Mesendoderm (in vitro differentiated cells): ENCODE data around the gene EMILIN1. TPM values are rescaled to one million over a fixed set of nuclear protein-coding genes. Genes with fewer than 3 reads are reported as not detected.

Experiments
- DNase-seq: peaks from one replicate; pipeline ENCODE4 v3.0.0; 2013
- H2AK5ac ChIP-seq: 2 replicates; pipeline ENCODE4 v1.6.1; 2013; ENCODE audit warnings: low read length, inconsistent platforms
- H2BK120ac ChIP-seq: 2 replicates; pipeline ENCODE4 v1.6.1; 2013; ENCODE audit warnings: low read depth, mild to moderate bottlenecking, low read length, moderate library complexity, mixed read lengths
- H2BK15ac ChIP-seq: replicated peaks from 2 replicates; pipeline ENCODE4 v1.6.1; 2013; ENCODE audit warnings: low read depth, mild to moderate bottlenecking, moderate library complexity
- H2BK5ac ChIP-seq: 2 replicates; pipeline ENCODE4 v1.6.1; 2013; ENCODE audit warnings: low read length, inconsistent platforms
- H3K18ac ChIP-seq: 2 replicates; pipeline ENCODE4 v1.6.1; 2013; ENCODE audit warnings: mild to moderate bottlenecking, low read length, mixed read lengths
- H3K23ac ChIP-seq: one replicate; pipeline ENCODE4 v1.6.1; 2013; ENCODE audit warnings: low read length
- H3K27ac ChIP-seq: 2 replicates; pipeline ENCODE4 v1.5.1; 2013; ENCODE audit warnings: low read depth, mild to moderate bottlenecking, inconsistent platforms, low read length, moderate library complexity
- H3K27me3 ChIP-seq: 2 replicates; pipeline ENCODE4 v1.6.1; 2013; ENCODE audit warnings: low read length, control low read depth, mild to moderate bottlenecking, inconsistent platforms; ENCODE audit not compliant: insufficient read depth, poor library complexity
- H3K36me3 ChIP-seq: 2 replicates; pipeline ENCODE4 v1.6.1; 2013; ENCODE audit warnings: low read length, inconsistent platforms; ENCODE audit not compliant: control insufficient read depth, insufficient read depth
- H3K4ac ChIP-seq: one replicate; pipeline ENCODE4 v1.6.1; 2013; ENCODE audit warnings: low read depth, mild to moderate bottlenecking, low read length, moderate library complexity
- H3K4me1 ChIP-seq: 2 replicates; pipeline ENCODE4 v1.6.1; 2013; ENCODE audit warnings: low read depth, low read length, inconsistent platforms; ENCODE audit not compliant: control insufficient read depth
- H3K4me2 ChIP-seq: 2 replicates; pipeline ENCODE4 v1.6.1; 2013; ENCODE audit warnings: low read length
- H3K4me3 ChIP-seq: 2 replicates; pipeline ENCODE4 v1.5.1; 2013; ENCODE audit warnings: mild to moderate bottlenecking, low read length
- H3K56ac ChIP-seq: one replicate; pipeline ENCODE4 v1.6.1; 2013; ENCODE audit warnings: low read length
- H3K79me1 ChIP-seq: 2 replicates; pipeline ENCODE4 v1.6.1; 2013; ENCODE audit warnings: low read length, inconsistent platforms
- H3K79me2 ChIP-seq: 2 replicates; pipeline ENCODE4 v1.6.1; 2013; ENCODE audit warnings: mild to moderate bottlenecking, low read length; ENCODE audit not compliant: control insufficient read depth, insufficient read depth
- H3K9ac ChIP-seq: 2 replicates; pipeline ENCODE4 v1.6.1; 2013; ENCODE audit warnings: low read length, inconsistent platforms
- H4K5ac ChIP-seq: one replicate; pipeline ENCODE4 v1.6.1; 2013; ENCODE audit warnings: low read length
- H4K8ac ChIP-seq: one replicate; pipeline ENCODE4 v1.6.1; 2013; ENCODE audit warnings: low read depth, mild to moderate bottlenecking, control low read depth, low read length, moderate library complexity
- WGBS: extraction: QIAGEN DNeasy Blood & Tissue Kit; methylation state at CpG from one replicate; pipeline ENCODE4 v1.1.7; 2013; ENCODE audit warnings: low lambda C conversion rate, missing lambda C conversion rate; ENCODE audit not compliant: insufficient coverage; ENCODE audit errors: extremely low coverage; 5-methylcytosine and 5-hydroxymethylcytosine counted together
- polyA plus RNA-seq, 2 experiments: library from polyadenylated mRNA; stranded (reverse); fragments of 200-250 nt; gene quantifications; one replicate each; pipeline ENCODE4 v1.2.3, GENCODE V29; 2013

The EMILIN1 gene
- 3.4 TPM for polyA plus RNA-seq (2013, experiment 1 of 2)
- polyA plus RNA-seq (2013, experiment 2 of 2) = 3.3 TPM

- peak within 1 kb of the TSS; percentile 63 for H3K4ac ChIP-seq
- no peak within 1 kb of the TSS for H2AK5ac ChIP-seq
- no peak within 1 kb of the TSS for H3K4me3 ChIP-seq
- H2BK5ac ChIP-seq = no peak within 1 kb of the TSS
- peak; percentile 19 for DNase-seq
- peak within 1 kb of the TSS; percentile 52 for H3K9ac ChIP-seq
- no peaks in the 10 kb centered on the region for H3K36me3 ChIP-seq
- H3K4me1 ChIP-seq = peaks cover 2% of the 10 kb centered on the region
- no CpG with 5 or more reads among the region's 41 CpGs for WGBS
- H3K27ac ChIP-seq = no peak within 1 kb of the TSS
- no peak within 1 kb of the TSS for H3K4me2 ChIP-seq
- H3K23ac ChIP-seq = peak within 1 kb of the TSS; percentile 59
- no peak within 1 kb of the TSS for H2BK120ac ChIP-seq
- H2BK15ac ChIP-seq = no peak within 1 kb of the TSS
- H3K79me1 ChIP-seq = no peaks in the 10 kb centered on the region
- no peaks in the 10 kb centered on the region for H3K79me2 ChIP-seq
- H4K8ac ChIP-seq = no peak within 1 kb of the TSS
- H4K5ac ChIP-seq = no peak within 1 kb of the TSS
- H3K18ac ChIP-seq = peak within 1 kb of the TSS; percentile 3
- no peaks in the 10 kb centered on the region for H3K27me3 ChIP-seq
- H3K56ac ChIP-seq = peak within 1 kb of the TSS; percentile 52
These were observed at the start of gene EMILIN1 for GRCh38 chr2:27078267-27079194. Gene EMILIN1, plus strand, starts transcription at chr2:27078615. Its CDS starts 451 bp downstream, at chr2:27079066.

DNA sequence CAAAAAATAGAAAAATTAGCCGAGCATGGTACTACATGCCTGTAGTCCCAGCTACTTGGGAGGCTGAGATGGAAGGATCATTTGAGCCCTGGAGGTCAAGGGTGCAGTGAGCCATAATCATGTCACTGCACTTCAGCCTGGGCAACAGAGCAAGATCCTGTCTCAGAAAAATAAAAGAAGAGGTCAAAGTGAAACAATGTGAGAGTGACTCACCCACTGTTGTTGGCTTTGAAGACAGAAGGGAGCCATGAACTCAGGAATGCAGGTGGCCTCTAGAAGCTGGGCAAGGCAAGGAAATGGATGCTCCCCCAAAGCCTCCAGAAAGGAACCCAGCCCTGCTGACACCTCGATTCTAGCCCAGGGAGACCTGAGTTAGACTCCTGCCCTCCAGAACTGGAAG, 49.4 kb upstream of the EMILIN1 start:
- H3K27ac ChIP-seq = no peak overlapping the region
- H3K18ac ChIP-seq = no peak overlapping the region
- no peak overlapping the region for H2BK5ac ChIP-seq
- H2BK15ac ChIP-seq = no peak overlapping the region
- no peaks in the 10 kb centered on the region for H3K27me3 ChIP-seq
- H3K4me3 ChIP-seq = no peak overlapping the region
- H3K23ac ChIP-seq = no peak overlapping the region
- no peak overlapping the region for H2AK5ac ChIP-seq
- H3K4ac ChIP-seq = no peak overlapping the region
- H3K79me1 ChIP-seq = peaks cover 9% of the 10 kb centered on the region
- H4K5ac ChIP-seq = no peak overlapping the region
- peaks cover 10% of the 10 kb centered on the region for H3K79me2 ChIP-seq
- no CpG with 5 or more reads among the region's 2 CpGs for WGBS
- H3K56ac ChIP-seq = no peak overlapping the region
- peaks cover 2% of the 10 kb centered on the region for H3K4me1 ChIP-seq
- DNase-seq = no peak
- no peaks in the 10 kb centered on the region for H3K36me3 ChIP-seq
- no peak overlapping the region for H3K9ac ChIP-seq
- no peak overlapping the region for H4K8ac ChIP-seq
- H3K4me2 ChIP-seq = no peak overlapping the region
- H2BK120ac ChIP-seq = no peak overlapping the region

- Histone ChIP-seq H2BK15ac (no peak within 1 kb of the TSS), H3K56ac (peak within 1 kb of the TSS; percentile 96), H3K4me3 (peak within 1 kb of the TSS; percentile 93), H3K18ac (peak within 1 kb of the TSS; percentile 29), H3K4me2 (peak within 1 kb of the TSS; percentile 81), H4K5ac (no peak within 1 kb of the TSS), H2AK5ac (peak within 1 kb of the TSS; percentile 9), H3K27me3 (no peaks in the 10 kb centered on the region), H3K79me1 (peaks cover 12% of the 10 kb centered on the region), H4K8ac (no peak within 1 kb of the TSS), H3K23ac (no peak within 1 kb of the TSS), H3K27ac (no peak within 1 kb of the TSS), H3K36me3 (peaks cover 6% of the 10 kb centered on the region), H2BK120ac (no peak within 1 kb of the TSS), H2BK5ac (no peak within 1 kb of the TSS), H3K4me1 (peaks cover 3% of the 10 kb centered on the region), H3K79me2 (peaks cover 11% of the 10 kb centered on the region), H3K9ac (peak within 1 kb of the TSS; percentile 95), H3K4ac (peak within 1 kb of the TSS; percentile 49)
- WGBS = no CpG with 5 or more reads among the region's 76 CpGs
- peak; percentile 91 for DNase-seq
These were observed 45.7 kb upstream of the EMILIN1 start, which contains the start of gene TMEM214 for GRCh38 chr2:27032495-27033252. Gene TMEM214, plus strand, starts transcription at chr2:27032965. Its CDS starts 51 bp downstream, at chr2:27033016.

DNA sequence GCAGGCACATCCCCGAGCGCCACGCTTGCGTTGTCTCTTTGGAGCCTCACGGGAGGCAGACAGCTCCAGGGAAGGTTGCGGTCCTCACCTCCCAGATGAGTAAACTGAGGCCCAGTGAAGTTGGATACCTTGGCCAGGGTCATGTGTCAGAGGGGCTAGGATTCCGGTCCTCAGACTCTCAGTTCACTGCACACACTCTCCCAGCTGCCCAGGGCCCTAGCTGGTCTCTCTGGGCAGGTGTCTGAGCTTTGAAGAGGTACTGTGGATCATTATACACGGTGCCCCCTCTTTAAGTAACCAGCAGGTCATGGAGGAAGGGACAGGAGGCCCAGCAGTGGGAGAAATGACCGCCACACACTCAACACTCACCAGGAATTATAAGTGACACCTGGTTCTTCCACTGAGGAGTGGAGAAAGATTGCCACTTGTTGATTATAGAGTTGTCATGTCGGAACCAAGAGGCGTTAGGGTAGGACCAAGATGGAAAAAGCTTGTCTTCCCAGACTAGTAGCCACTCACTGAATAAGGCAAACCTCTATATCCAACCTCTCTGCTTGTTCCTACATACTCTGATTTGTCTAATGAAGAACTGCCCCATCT, 45.1 kb upstream of the EMILIN1 start:
- H2BK15ac ChIP-seq = no peak overlapping the region
- H3K4me2 ChIP-seq = peak overlapping the region; percentile 81
- peak overlapping the region; percentile 9 for H2AK5ac ChIP-seq
- no peak overlapping the region for H3K27ac ChIP-seq
- no peak overlapping the region for H2BK5ac ChIP-seq
- peak overlapping the region; percentile 95 for H3K9ac ChIP-seq
- H3K56ac ChIP-seq = peak overlapping the region; percentile 96
- WGBS = no CpG with 5 or more reads among the region's 11 CpGs
- peak overlapping the region; percentile 29 for H3K18ac ChIP-seq
- H3K23ac ChIP-seq = no peak overlapping the region
- peaks cover 8% of the 10 kb centered on the region for H3K36me3 ChIP-seq
- H3K79me2 ChIP-seq = peaks cover 11% of the 10 kb centered on the region
- no peak overlapping the region for H4K5ac ChIP-seq
- peaks cover 12% of the 10 kb centered on the region for H3K79me1 ChIP-seq
- peaks cover 3% of the 10 kb centered on the region for H3K4me1 ChIP-seq
- DNase-seq = no peak
- no peak overlapping the region for H4K8ac ChIP-seq
- peak overlapping the region; percentile 49 for H3K4ac ChIP-seq
- peak overlapping the region; percentile 87 for H3K4me3 ChIP-seq
- no peak overlapping the region for H2BK120ac ChIP-seq
- H3K27me3 ChIP-seq = no peaks in the 10 kb centered on the region

GRCh38 chr2:27038012-27038411, 40.4 kb upstream of the EMILIN1 start:
- Histone ChIP-seq H2BK15ac (no peak overlapping the region), H3K4ac (no peak overlapping the region), H3K4me1 (peaks cover 3% of the 10 kb centered on the region), H2AK5ac (no peak overlapping the region), H3K56ac (no peak overlapping the region), H3K79me2 (peaks cover 11% of the 10 kb centered on the region), H3K79me1 (peaks cover 10% of the 10 kb centered on the region), H3K18ac (no peak overlapping the region), H3K9ac (no peak overlapping the region), H2BK5ac (no peak overlapping the region), H3K23ac (no peak overlapping the region), H3K4me2 (no peak overlapping the region), H3K4me3 (no peak overlapping the region), H3K27ac (no peak overlapping the region), H4K5ac (no peak overlapping the region), H4K8ac (no peak overlapping the region), H3K27me3 (no peaks in the 10 kb centered on the region), H3K36me3 (peaks cover 25% of the 10 kb centered on the region), H2BK120ac (no peak overlapping the region)
- no CpG with 5 or more reads among the region's 6 CpGs for WGBS
- DNase-seq = no peak
